Omental fat pad (tissue), 4 donors: ENCODE results near the gene DCTN3. TPM values are rescaled to one million over a fixed set of nuclear protein-coding genes. Genes with fewer than 3 reads are reported as not detected.

Experiments
- ATAC-seq: fragments of 150-250 bp; one replicate; pipeline ENCODE4 v1.9.1; 2016; ENCODE audit warnings: mild to moderate bottlenecking, moderate library complexity; ENCODE audit not compliant: low FRiP score
- DNase-seq: peaks from one replicate; pipeline ENCODE4 v3.0.0-alpha.2; 2019; ENCODE audit warnings: low spot score
- total RNA-seq, 4 donors: library from RNA; depleted of rRNA; stranded (reverse); fragments of >200 nt; gene quantifications; one replicate each; pipeline ENCODE4 v1.1.0, GENCODE V29; 2016
- TF ChIP-seq, protein P1 (sequence below), 3 donors: fragments of 450-650 bp; IDR thresholded peaks; one replicate each; pipeline ENCODE4 v1.5.1; 2016 to 2017; ENCODE audit warnings: antibody characterized with exemption in 3 of 3, mild to moderate bottlenecking in 3 of 3, moderate library complexity in 2 of 3

Gene DCTN3
- total RNA-seq, 4 donors from 2014 or later: 46.5 to 93.8 (median 75.0) TPM

DNA sequence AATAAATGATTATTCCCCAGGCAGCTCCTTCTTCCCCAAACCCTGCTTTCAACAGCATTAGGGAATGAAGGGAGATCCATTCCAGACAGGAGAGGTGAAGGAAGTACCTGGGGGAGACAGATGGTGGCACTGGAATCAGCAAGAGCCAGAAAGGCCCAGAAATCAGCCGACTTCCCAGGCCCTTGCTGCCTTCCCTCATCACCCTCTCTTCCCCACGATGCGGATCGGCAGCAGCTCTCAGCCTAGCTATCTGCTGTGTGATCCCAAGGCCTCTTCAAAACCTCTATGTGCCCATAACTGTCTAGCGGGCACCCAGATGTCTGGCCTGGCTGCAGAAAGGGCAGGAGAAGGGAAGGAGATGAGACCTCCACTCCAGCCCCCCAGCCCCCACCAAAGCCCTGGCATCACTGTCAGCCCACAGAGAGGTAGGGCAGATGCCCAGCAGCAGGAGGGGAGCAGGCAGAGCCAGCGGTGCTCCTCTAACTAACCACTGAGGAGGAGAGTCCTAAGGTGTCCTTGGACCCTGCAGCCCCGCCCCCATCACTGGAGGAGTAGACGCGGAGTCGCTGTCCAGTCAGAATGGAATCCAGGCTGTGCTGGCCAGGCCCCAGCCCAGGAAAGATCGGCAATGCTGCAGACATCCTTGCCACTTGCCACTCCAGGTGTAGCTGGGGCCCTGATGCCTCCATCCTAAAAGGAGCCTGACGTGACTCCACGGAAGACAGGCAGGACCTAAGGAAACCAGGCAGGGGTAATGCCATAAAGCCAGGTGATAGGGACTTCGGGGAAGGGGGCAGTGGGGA lies 43.5 kb downstream of the DCTN3 start:
- ATAC-seq: no peak
- DNase-seq: no peak
- TF ChIP-seq, protein P1, sequence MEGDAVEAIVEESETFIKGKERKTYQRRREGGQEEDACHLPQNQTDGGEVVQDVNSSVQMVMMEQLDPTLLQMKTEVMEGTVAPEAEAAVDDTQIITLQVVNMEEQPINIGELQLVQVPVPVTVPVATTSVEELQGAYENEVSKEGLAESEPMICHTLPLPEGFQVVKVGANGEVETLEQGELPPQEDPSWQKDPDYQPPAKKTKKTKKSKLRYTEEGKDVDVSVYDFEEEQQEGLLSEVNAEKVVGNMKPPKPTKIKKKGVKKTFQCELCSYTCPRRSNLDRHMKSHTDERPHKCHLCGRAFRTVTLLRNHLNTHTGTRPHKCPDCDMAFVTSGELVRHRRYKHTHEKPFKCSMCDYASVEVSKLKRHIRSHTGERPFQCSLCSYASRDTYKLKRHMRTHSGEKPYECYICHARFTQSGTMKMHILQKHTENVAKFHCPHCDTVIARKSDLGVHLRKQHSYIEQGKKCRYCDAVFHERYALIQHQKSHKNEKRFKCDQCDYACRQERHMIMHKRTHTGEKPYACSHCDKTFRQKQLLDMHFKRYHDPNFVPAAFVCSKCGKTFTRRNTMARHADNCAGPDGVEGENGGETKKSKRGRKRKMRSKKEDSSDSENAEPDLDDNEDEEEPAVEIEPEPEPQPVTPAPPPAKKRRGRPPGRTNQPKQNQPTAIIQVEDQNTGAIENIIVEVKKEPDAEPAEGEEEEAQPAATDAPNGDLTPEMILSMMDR (IDR thresholded peaks at IDR 0.05): no peak

DNA sequence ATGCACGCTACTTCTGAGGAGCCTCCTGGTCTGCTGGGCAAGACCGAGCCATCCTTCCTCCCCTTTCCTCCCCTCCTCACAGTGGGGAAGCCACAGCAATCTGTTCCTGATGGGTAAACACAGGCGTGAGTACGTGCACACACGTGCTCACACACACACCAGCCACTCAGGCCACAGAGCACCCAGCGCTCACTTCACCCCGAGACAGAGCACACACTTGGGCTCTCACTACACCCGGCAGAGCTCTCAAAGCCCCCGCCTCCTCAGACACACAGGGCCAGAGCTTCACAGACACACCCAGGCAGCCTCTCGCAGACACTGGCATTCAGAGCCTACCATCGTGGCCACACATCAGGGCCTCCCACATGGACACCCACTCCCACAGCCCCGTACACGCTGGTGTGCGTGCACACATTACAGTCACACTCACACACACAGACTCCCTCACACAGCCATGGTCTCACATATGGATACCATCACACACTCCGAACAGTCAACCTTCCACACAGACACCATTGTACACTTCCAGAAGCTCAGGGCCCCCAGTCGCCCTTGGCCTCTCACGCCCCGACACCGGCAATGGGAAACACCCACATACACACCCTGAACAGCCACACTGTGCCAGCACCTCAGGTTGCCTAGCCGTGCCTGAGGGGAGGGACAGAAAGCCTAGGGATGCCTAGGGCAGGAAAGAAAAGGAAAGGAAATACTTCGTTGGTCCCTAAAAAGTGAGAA lies 44.3 kb downstream of the DCTN3 start:
- TF ChIP-seq, protein P1 (IDR thresholded peaks at IDR 0.05): no peak
- DNase-seq (no peak), ATAC-seq (no peak)

DNA sequence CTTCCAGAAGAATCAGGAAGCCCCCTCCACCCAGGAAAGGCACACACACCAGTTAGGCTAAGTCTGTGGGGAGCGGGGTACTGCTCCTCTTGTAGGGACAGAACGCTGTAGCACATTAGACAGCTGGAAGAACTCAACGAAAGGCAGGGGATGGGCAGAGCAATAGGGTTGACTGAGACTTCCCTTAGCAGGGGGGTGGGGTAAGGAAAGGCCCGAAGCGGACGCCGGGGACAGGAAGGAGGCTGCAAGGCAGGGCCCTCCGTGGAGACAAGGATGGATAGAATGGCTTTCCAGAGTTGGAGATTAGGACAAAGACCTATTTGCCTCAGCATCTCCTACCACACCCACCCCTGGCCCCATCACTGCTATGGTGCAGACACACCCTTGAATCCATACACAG lies 45.1 kb downstream of the DCTN3 start:
- TF ChIP-seq, protein P1 (IDR thresholded peaks at IDR 0.05): no peak
- no peak for DNase-seq
- no peak for ATAC-seq

DNA sequence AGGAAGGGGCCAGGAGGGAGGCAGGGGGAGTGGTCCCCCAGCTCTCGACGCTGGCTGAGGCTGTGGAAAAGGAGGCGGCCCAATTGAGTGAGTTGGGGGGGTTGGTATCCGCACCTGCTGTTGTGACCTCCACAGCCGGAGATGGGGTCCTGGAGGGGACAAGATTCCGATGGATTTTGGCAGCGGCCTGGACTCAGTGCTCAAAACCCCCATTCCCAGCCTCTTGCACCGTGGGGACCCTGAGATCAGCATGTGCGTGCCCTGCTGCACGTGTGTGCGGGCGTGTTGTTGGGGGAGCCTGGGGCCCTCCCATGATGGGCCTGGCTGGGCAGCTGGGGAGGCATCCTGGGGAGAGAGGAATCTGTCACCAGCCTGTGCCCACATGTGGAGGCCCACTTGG lies 45.7 kb downstream of the DCTN3 start:
- DNase-seq: no peak
- no peak for ATAC-seq
- TF ChIP-seq, protein P1 (IDR thresholded peaks at IDR 0.05): no peak

DNA sequence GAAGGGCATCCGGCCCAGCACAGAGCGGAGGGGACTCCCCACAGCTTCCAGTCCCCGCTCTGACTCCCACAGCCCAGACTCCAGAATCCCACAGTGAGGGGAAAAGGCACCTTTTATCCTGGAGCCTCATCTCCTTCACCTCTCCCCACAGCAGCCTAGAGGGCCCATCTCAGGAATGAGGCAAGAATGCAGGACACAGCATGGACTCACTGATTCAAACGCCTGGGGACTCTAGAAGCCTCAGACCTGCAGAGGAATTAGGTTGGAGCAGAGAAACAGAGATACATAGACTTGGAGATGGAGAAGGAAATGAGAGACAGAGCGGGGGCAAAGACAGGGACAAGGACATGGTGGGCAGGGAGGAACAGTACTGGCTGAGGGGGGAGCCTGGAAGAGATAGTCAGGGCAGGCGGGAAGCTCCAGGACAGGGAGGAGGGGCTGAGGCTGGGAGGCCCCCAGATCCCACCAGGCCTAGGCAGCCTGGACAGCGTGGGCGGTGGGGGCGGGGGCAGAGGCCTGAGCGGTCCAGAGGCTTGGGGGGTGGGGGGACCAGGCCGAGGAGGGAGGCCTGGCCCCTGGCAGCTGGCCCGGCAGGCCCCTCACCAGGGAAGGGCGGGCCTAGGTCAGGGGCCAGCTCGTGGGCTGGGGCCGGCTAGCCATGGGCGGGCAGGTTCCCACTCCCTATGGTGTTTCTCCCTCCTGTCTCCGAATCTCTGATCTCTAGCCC lies 46.5 kb downstream of the DCTN3 start:
- TF ChIP-seq, protein P1 (IDR thresholded peaks at IDR 0.05): no peak
- DNase-seq (no peak), ATAC-seq (no peak)

DNA sequence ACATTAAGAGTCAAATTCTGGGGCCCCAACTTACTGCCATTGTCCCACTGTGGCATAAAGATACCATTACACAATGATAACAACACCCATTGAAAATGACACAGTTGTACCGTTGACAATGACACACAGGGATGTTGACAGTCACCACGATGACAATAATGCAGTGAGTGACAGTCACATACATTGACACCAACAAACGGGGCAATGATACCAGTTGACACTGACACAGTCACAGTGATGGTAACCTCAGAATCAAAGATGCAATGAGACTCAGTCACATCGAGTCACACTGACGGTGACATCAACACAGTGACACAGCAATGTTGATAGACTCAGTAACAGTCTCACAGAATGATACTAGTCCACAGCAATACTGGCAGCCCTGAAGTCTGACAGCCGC lies 47.7 kb downstream of the DCTN3 start:
- ATAC-seq: no peak
- TF ChIP-seq, protein P1 (IDR thresholded peaks at IDR 0.05): no peak

More for the DNA sequence above, 47.7 kb downstream of the DCTN3 start:
- no peak for DNase-seq
